Esophagus muscularis mucosa (tissue), 3 donors: Measurements from ENCODE around the gene CLNK.

Experiments used
- POLR2A ChIP-seq: fragments of 450-650 bp; IDR thresholded peaks from one replicate; pipeline ENCODE4 v1.6.1; 2017; ENCODE audit warnings: antibody characterized with exemption, moderate library complexity, mild to moderate bottlenecking, low read depth
- TF ChIP-seq, protein P1 (sequence below), 3 experiments: fragments of 200-600 bp in 2 of 3; fragments of 450-650 bp in 1 of 3; sonication (generic) in 2 of 3; IDR thresholded peaks; one replicate each; pipeline ENCODE4 v1.5.1; 2017 to 2019; ENCODE audit warnings: antibody characterized with exemption in 3 of 3, mild to moderate bottlenecking in 2 of 3, moderate library complexity in 1 of 3

DNA sequence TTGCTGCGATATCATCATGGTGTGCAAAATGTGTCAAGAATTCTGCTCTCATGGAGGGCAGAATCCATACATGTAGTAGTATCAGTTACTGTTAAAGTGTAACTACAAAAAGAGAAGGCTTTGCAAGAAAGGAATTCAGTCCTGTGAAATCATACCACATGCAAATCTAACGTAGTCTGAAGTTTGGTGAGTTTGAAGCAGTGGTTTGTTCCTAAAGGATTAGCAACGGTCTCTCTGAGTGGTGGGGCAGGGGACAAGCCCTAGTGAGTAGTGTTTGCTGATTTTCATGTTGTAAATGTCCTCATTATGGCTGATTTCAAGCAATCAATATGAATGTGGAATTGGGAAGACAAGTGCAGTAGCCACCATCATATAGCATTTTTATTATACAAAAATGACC lies 47.1 kb upstream of the CLNK start:
- TF ChIP-seq, protein P1, sequence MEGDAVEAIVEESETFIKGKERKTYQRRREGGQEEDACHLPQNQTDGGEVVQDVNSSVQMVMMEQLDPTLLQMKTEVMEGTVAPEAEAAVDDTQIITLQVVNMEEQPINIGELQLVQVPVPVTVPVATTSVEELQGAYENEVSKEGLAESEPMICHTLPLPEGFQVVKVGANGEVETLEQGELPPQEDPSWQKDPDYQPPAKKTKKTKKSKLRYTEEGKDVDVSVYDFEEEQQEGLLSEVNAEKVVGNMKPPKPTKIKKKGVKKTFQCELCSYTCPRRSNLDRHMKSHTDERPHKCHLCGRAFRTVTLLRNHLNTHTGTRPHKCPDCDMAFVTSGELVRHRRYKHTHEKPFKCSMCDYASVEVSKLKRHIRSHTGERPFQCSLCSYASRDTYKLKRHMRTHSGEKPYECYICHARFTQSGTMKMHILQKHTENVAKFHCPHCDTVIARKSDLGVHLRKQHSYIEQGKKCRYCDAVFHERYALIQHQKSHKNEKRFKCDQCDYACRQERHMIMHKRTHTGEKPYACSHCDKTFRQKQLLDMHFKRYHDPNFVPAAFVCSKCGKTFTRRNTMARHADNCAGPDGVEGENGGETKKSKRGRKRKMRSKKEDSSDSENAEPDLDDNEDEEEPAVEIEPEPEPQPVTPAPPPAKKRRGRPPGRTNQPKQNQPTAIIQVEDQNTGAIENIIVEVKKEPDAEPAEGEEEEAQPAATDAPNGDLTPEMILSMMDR (IDR thresholded peaks at IDR 0.05): no peak
- no peak for TF ChIP-seq POLR2A
